Measurements from ENCODE around the gene ANP32E. TPM values are rescaled to one million over a fixed set of nuclear protein-coding genes. Genes with fewer than 3 reads are reported as not detected.
"Not testable (repeated sequence)": the region's sequence is repeated elsewhere in the genome, so short reads cannot be mapped to it uniquely, and the experiment has no call there.

ANP32E gene
- total RNA-seq, 2 experiments from 2014 or later, result 174 to 185 TPM

- Mint-ChIP-seq H3K4me3 (no peak overlapping the region), H3K9me3 (no peaks in the 10 kb centered on the region), H3K27ac (no peak overlapping the region), H3K27me3 (no peaks in the 10 kb centered on the region), H3K4me1 (ENCODE audit: low read depth) (peaks cover 14% of the 10 kb centered on the region), H3K36me3 (ENCODE audit: low read depth) (no peaks in the 10 kb centered on the region)
- DNase-seq (no peak), ATAC-seq (no peak)
- ChIA-PET CTCF (interaction anchor here (1.0 kb wide), 1 partner anchor 9 kb away, joined by 4 read pairs; no protein-coding TSS in a partner anchor), POLR2A (interaction anchor here (0.6 to 0.7 kb wide), 2 partner anchors 47 to 156 kb away, joined by 3 read pairs; no protein-coding TSS in a partner anchor)
- intact Hi-C loops (cut with micrococcal nuclease), result no loop called here
- TF ChIP-seq, protein P1, sequence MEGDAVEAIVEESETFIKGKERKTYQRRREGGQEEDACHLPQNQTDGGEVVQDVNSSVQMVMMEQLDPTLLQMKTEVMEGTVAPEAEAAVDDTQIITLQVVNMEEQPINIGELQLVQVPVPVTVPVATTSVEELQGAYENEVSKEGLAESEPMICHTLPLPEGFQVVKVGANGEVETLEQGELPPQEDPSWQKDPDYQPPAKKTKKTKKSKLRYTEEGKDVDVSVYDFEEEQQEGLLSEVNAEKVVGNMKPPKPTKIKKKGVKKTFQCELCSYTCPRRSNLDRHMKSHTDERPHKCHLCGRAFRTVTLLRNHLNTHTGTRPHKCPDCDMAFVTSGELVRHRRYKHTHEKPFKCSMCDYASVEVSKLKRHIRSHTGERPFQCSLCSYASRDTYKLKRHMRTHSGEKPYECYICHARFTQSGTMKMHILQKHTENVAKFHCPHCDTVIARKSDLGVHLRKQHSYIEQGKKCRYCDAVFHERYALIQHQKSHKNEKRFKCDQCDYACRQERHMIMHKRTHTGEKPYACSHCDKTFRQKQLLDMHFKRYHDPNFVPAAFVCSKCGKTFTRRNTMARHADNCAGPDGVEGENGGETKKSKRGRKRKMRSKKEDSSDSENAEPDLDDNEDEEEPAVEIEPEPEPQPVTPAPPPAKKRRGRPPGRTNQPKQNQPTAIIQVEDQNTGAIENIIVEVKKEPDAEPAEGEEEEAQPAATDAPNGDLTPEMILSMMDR (IDR thresholded peaks at IDR 0.05), result no peak
These were observed 25.8 kb downstream of the ANP32E start for GRCh38 chr1:150210091-150210490.

DNA sequence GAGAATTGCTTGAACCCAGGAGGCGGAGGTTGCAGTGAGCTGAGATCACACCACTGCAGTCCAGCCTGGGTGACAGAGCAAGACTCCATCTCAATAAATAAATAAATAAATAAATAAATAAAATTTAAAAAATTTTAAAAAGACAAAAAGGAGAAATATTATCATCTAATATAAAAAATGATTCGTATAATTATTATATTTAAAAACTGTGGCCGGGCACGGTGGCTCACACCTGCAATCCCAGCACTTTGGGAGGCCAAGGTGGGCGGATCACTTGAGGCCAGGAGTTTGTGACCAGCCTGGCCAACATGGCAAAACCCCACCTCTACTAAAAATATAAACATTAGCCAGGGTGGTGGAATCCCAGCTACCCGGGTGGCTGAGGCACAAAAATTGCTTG, 27.5 kb downstream of the ANP32E start:
- H3K36me3 Mint-ChIP-seq (ENCODE audit: low read depth); H3K4me1 Mint-ChIP-seq (ENCODE audit: low read depth); intact Hi-C loops (cut with micrococcal nuclease); ATAC-seq; DNase-seq; H3K9me3 Mint-ChIP-seq; H3K27ac Mint-ChIP-seq; H3K27me3 Mint-ChIP-seq; H3K4me3 Mint-ChIP-seq; POLR2A ChIA-PET: not testable (repeated sequence)
- CTCF ChIA-PET, result interaction anchor here (1.5 to 1.6 kb wide), 2 partner anchors 21 to 39 kb away, joined by 3 to 6 read pairs; no protein-coding TSS in a partner anchor

DNA sequence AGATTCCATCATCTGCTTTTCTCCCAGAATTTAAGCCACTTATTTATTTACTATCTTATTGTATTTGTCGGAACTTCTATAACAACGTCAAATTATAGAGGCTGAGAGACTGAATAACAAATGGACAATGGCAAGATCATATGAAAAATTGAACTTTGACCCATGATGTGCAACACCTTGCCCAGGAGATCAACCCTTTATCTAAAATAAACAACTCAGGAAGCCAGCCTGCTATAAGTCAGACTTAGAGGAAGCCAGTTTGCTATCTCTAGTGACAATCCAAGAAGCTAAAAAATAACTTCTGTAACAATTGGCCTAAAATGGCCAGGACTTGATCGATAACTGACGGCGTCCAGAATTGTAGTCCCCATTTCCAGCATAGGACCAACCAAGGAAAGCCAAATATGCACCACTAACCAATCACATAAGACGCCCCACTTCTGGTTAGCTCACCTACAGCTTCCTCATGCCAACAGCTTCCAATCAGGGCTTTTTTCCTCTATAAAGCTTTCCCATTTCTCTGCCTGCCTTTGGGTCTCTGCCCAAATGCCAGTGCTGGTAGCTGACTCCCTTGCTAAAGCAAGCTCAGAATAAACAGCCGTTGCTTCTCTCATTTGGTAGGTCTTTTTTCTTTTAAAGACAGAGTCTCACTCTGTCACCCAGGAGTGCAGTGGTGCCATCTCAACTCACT, 28.5 kb downstream of the ANP32E start:
- DNase-seq (no peak), ATAC-seq (no peak)
- ChIA-PET CTCF (interaction anchor here (1.0 to 2.7 kb wide), 4 partner anchors 19 to 79 kb away, joined by 3 to 7 read pairs (median 4); no protein-coding TSS in a partner anchor), POLR2A (interaction anchor here (1.0 kb wide), 1 partner anchor 26 kb away, joined by 4 read pairs; no protein-coding TSS in a partner anchor)
- TF ChIP-seq, protein P1 (IDR thresholded peaks at IDR 0.05), result no peak
- no peaks in the 10 kb centered on the region for H3K36me3 Mint-ChIP-seq (ENCODE audit: low read depth)
- intact Hi-C loops (cut with micrococcal nuclease), result no loop called here
- no peaks in the 10 kb centered on the region for H3K4me1 Mint-ChIP-seq (ENCODE audit: low read depth)
- H3K27me3 Mint-ChIP-seq, result no peaks in the 10 kb centered on the region
- H3K9me3 Mint-ChIP-seq, result no peaks in the 10 kb centered on the region
- no peak overlapping the region for H3K4me3 Mint-ChIP-seq
- H3K27ac Mint-ChIP-seq, result no peak overlapping the region

GRCh38 chr1:150196417-150196816, 39.5 kb downstream of the ANP32E start:
- no peak overlapping the region for H3K27ac Mint-ChIP-seq
- intact Hi-C loops (cut with micrococcal nuclease), result no loop called here
- H3K27me3 Mint-ChIP-seq, result no peaks in the 10 kb centered on the region
- no peak for ATAC-seq
- no peak for DNase-seq
- H3K9me3 Mint-ChIP-seq, result no peaks in the 10 kb centered on the region
- CTCF ChIA-PET, result interaction anchor here (1.2 kb wide), 2 partner anchors 10 to 26 kb away, joined by 3 read pairs; no protein-coding TSS in a partner anchor
- TF ChIP-seq, protein P1 (IDR thresholded peaks at IDR 0.05), result no peak
- H3K4me3 Mint-ChIP-seq, result no peak overlapping the region
- H3K4me1 Mint-ChIP-seq (ENCODE audit: low read depth), result no peaks in the 10 kb centered on the region
- H3K36me3 Mint-ChIP-seq (ENCODE audit: low read depth), result no peaks in the 10 kb centered on the region
- POLR2A ChIA-PET, result no interaction called here

- no peak overlapping the region for H3K4me3 Mint-ChIP-seq
- H3K9me3 Mint-ChIP-seq, result no peaks in the 10 kb centered on the region
- TF ChIP-seq, protein P1 (IDR thresholded peaks at IDR 0.05), result no peak
- ChIA-PET POLR2A (no interaction called here), CTCF (no interaction called here)
- intact Hi-C loops (cut with micrococcal nuclease), result no loop called here
- DNase-seq, result no peak
- no peak for ATAC-seq
- no peaks in the 10 kb centered on the region for H3K36me3 Mint-ChIP-seq (ENCODE audit: low read depth)
- no peak overlapping the region for H3K27ac Mint-ChIP-seq
- H3K4me1 Mint-ChIP-seq (ENCODE audit: low read depth), result no peaks in the 10 kb centered on the region
- no peaks in the 10 kb centered on the region for H3K27me3 Mint-ChIP-seq
These were observed 41.4 kb downstream of the ANP32E start for GRCh38 chr1:150194381-150195031.
